ENCODE data around the gene OR5K1. TPM values are rescaled to one million over a fixed set of nuclear protein-coding genes. Genes with fewer than 3 reads are reported as not detected.

OR5K1 gene
- total RNA-seq, 2 experiments from 2014 or later: not detected

GRCh38 chr3:98521897-98522543 is 59.0 kb downstream of the OR5K1 start:
- Mint-ChIP-seq H3K4me1 (peaks cover 74% of the 10 kb centered on the region), H3K4me3 (peak overlapping the region; percentile 98), H3K36me3 (ENCODE audit: low read depth) (peaks cover 85% of the 10 kb centered on the region), H3K27me3 (no peaks in the 10 kb centered on the region), H3K9me3 (peaks cover 9% of the 10 kb centered on the region), H3K27ac (peak overlapping the region; percentile 92)
- CTCF ChIA-PET: interaction anchor here (0.6 to 5.4 kb wide), 9 partner anchors 15 to 484 kb away, joined by 3 to 38 read pairs (median 4); partner anchors contain the start of gene CPOX
- POLR2A ChIA-PET: interaction anchor here (0.8 to 13.8 kb wide), 12 partner anchors 8 to 1880 kb away, joined by 4 to 372 read pairs (median 10); partner anchors contain the start of genes CPOX, GPR15 and LNP1
- DNase-seq: peak; percentile 71

Other genes starting within 250 kb of the OR5K1 start
- not detected for gene OR5H6, start 199.0 kb upstream of the OR5K1 start, total RNA-seq
- not detected for gene OR5H2, start 180.7 kb upstream of the OR5K1 start, total RNA-seq
- gene OR5K4, start 109.3 kb upstream of the OR5K1 start, total RNA-seq: not detected
- not detected for gene OR5K3, start 72.5 kb upstream of the OR5K1 start, total RNA-seq
- not detected for gene OR5K2, start 34.5 kb downstream of the OR5K1 start, total RNA-seq
- gene CLDND1, start 59.7 kb downstream of the OR5K1 start, total RNA-seq: 100 to 1,000 TPM; 673 to 683 TPM
- gene GPR15, start 68.8 kb downstream of the OR5K1 start, total RNA-seq: 100 to 1,000 TPM; 111 TPM
- gene CPOX, start 130.4 kb downstream of the OR5K1 start, total RNA-seq: 10 to 100 TPM; 75.9 to 78.0 TPM

Data from activated CD4-positive, alpha-beta memory T cell treated with anti-CD3 and anti-CD28 coated beads, Interleukin-2, amount 10 ng/mL, durations not matched to agents 7 days and 5 days (primary cell).